PFSK-1 (cell line): ENCODE results near the gene PCSK5.

Experiments used
- POLR2AphosphoS5 ChIP-seq: IDR thresholded peaks from 2 replicates; pipeline ENCODE4 v1.6.1; 2012; ENCODE audit warnings: low read depth, mild to moderate bottlenecking, control low read depth, low read length, moderate library complexity
- TAF1 ChIP-seq: IDR thresholded peaks from 2 replicates; pipeline ENCODE4 v1.6.1; 2012; ENCODE audit warnings: low read length, control low read depth, borderline replicate concordance; ENCODE audit not compliant: insufficient read depth

- TF ChIP-seq TAF1 (no peak), POLR2AphosphoS5 (no peak)
These were observed 442.9 kb downstream of the PCSK5 start for GRCh38 chr9:76333388-76333787.
